HepG2 (cell line): ENCODE results near the gene RASA1. TPM values are rescaled to one million over a fixed set of nuclear protein-coding genes. Genes with fewer than 3 reads are reported as not detected.
A peak's percentile ranks its signal among the peaks of the same experiment; 100 is the strongest.

ENCODE experiments used
- CREM ChIP-seq, 2 experiments: sonication (generic) in 1 of 2; formaldehyde crosslinking in 1 of 2; IDR thresholded peaks; 2 replicates each; pipeline versions ENCODE4 v1.4.0 to v1.6.1; 2016 to 2020; ENCODE audit warnings: antibody characterized with exemption in 1 of 2, mild to moderate bottlenecking in 1 of 2, missing genetic modification reagents in 1 of 2
- ELF3 ChIP-seq: IDR thresholded peaks from 2 replicates; pipeline ENCODE4 v1.6.1; 2016; ENCODE audit warnings: missing genetic modification reagents, missing compliant biosample characterization
- FOSL1 ChIP-seq: sonication (generic); formaldehyde crosslinking; IDR thresholded peaks from 2 replicates; pipeline ENCODE4 v1.9.0; 2021; ENCODE audit warnings: missing genetic modification reagents, borderline replicate concordance
- IKZF4 ChIP-seq: sonication (generic); formaldehyde crosslinking; IDR thresholded peaks from 2 replicates; pipeline ENCODE4 v1.5.1; 2020; ENCODE audit warnings: borderline replicate concordance, mild to moderate bottlenecking, low read depth, missing genetic modification reagents; ENCODE audit errors: not compliant biosample characterization
- KLF13 ChIP-seq: sonication (generic); formaldehyde crosslinking; IDR thresholded peaks from 2 replicates; pipeline ENCODE4 v1.4.0; 2020; ENCODE audit warnings: mild to moderate bottlenecking, missing genetic modification reagents
- MXD3 ChIP-seq: IDR thresholded peaks from 2 replicates; pipeline ENCODE4 v1.6.1; 2016; ENCODE audit warnings: mild to moderate bottlenecking, missing biosample characterization, missing genetic modification reagents
- NFATC3 ChIP-seq: sonication (generic); formaldehyde crosslinking; IDR thresholded peaks from 2 replicates; pipeline ENCODE4 v1.5.1; 2020; ENCODE audit warnings: mild to moderate bottlenecking, missing genetic modification reagents
- NFRKB ChIP-seq: fragments of 450-650 bp; IDR thresholded peaks from 2 replicates; pipeline ENCODE4 v1.6.1; 2017
- ONECUT2 ChIP-seq: sonication (generic); formaldehyde crosslinking; IDR thresholded peaks from 2 replicates; pipeline ENCODE4 v1.4.0; 2020; ENCODE audit warnings: missing genetic modification reagents
- PRMT3 ChIP-seq: sonication (generic); formaldehyde crosslinking; IDR thresholded peaks from 2 replicates; pipeline ENCODE4 v1.8.1; 2022; ENCODE audit warnings: low read depth, mild to moderate bottlenecking, moderate library complexity, missing genetic modification reagents, borderline replicate concordance
- SALL2 ChIP-seq: sonication (generic); formaldehyde crosslinking; IDR thresholded peaks from 2 replicates; pipeline ENCODE4 v1.8.1; 2023; ENCODE audit warnings: mild to moderate bottlenecking, missing genetic modification reagents, inconsistent platforms
- SMC3 ChIP-seq: IDR thresholded peaks from 2 replicates; pipeline ENCODE4 v1.6.1; 2011; ENCODE audit warnings: low read length, improper control_type of control experiment
- SOX5 ChIP-seq: IDR thresholded peaks from 2 replicates; pipeline ENCODE4 v1.6.1; 2016; ENCODE audit warnings: borderline replicate concordance
- TOPORS ChIP-seq: sonication (generic); formaldehyde crosslinking; IDR thresholded peaks from 2 replicates; pipeline ENCODE4 v1.8.0; 2023; ENCODE audit warnings: mild to moderate bottlenecking, missing genetic modification reagents
- U2AF1 ChIP-seq: fragments of 200-400 bp; formaldehyde crosslinking; optimal IDR thresholded peaks from 2 replicates; pipeline ENCODE3; 2017; ENCODE audit warnings: mild to moderate bottlenecking, low read depth, low read length
- ZBTB10 ChIP-seq: sonication (generic); formaldehyde crosslinking; IDR thresholded peaks from 2 replicates; pipeline ENCODE4 v1.4.0; 2020; ENCODE audit warnings: missing genetic modification reagents, borderline replicate concordance
- ZBTB3 ChIP-seq: sonication (generic); formaldehyde crosslinking; IDR thresholded peaks from 2 replicates; pipeline ENCODE4 v1.4.0; 2020; ENCODE audit warnings: low read depth, mild to moderate bottlenecking, moderate library complexity, missing genetic modification reagents, borderline replicate concordance
- ZNF264 ChIP-seq: sonication (generic); formaldehyde crosslinking; IDR thresholded peaks from 2 replicates; pipeline ENCODE4 v1.4.0; 2020; ENCODE audit warnings: missing genetic modification reagents
- ZNF333 ChIP-seq: sonication (generic); formaldehyde crosslinking; IDR thresholded peaks from 2 replicates; pipeline ENCODE4 v1.4.0; 2020; ENCODE audit warnings: mild to moderate bottlenecking, missing genetic modification reagents, borderline replicate concordance
- ZNF34 ChIP-seq: sonication (generic); formaldehyde crosslinking; IDR thresholded peaks from 2 replicates; pipeline ENCODE4 v1.4.0; 2020; ENCODE audit warnings: mild to moderate bottlenecking, missing genetic modification reagents, borderline replicate concordance
- polyA plus RNA-seq, 8 experiments: library from polyadenylated mRNA; depleted of rRNA in 3 of 8; stranded (reverse) in 7 of 8; unstranded in 1 of 8; fragments of >200 nt; fragmentation: Illumina TruSeq in 4 of 8; extraction: Trizol in 4 of 8; gene quantifications; 2 replicates each; pipeline versions ENCODE4 v1.2.1 to v1.2.3, GENCODE V29; 2011 to 2016; ENCODE audit warnings: low read depth in 4 of 8, missing spikeins in 1 of 8, mixed read lengths in 1 of 8; ENCODE audit not compliant: insufficient read depth in 1 of 8
- total RNA-seq, 5 experiments: library from RNA; depleted of rRNA; stranded (reverse); fragments of >200 nt; fragmentation: Illumina TruSeq; extraction: Trizol; gene quantifications; 2 replicates each; pipeline ENCODE4 v1.2.3, GENCODE V29; 2016; ENCODE audit warnings: low read depth in 1 of 5
- TF ChIP-seq, protein P1 (sequence below): fragments of 450-650 bp; IDR thresholded peaks from 2 replicates; pipeline ENCODE4 v1.6.1; 2017
- TF ChIP-seq, protein P2 (sequence below): sonication (generic); formaldehyde crosslinking; IDR thresholded peaks from 2 replicates; pipeline ENCODE4 v1.4.0; 2020; ENCODE audit warnings: missing genetic modification reagents
- TF ChIP-seq, protein P3 (sequence below): sonication (generic); formaldehyde crosslinking; IDR thresholded peaks from 2 replicates; pipeline ENCODE4 v1.8.1; 2023; ENCODE audit warnings: mild to moderate bottlenecking, missing genetic modification reagents

RASA1 gene
- total and polyA plus RNA-seq, 2 of the 13 experiments (the other 11 are each of a cell fraction or from before 2014, with no cell fraction given): 19.5 to 20.5 TPM

- TF ChIP-seq CREM (IDR thresholded peaks at IDR 0.05) (no peak), CREM (CRISPR knock-in tag; IDR thresholded peaks at IDR 0.05) (no peak), PRMT3 (CRISPR knock-in tag) (no peak), MXD3 (CRISPR knock-in tag) (no peak), ZNF264 (CRISPR knock-in tag) (no peak), KLF13 (no peak), ONECUT2 (CRISPR knock-in tag) (no peak; the same call in 1 of the 2 replicates), ZNF34 (CRISPR knock-in tag) (no peak), SALL2 (CRISPR knock-in tag) (no peak), ELF3 (CRISPR knock-in tag) (no peak), ZBTB3 (no peak), NFATC3 (CRISPR knock-in tag) (no peak), FOSL1 (no peak), TOPORS (CRISPR knock-in tag) (peak; percentile 56; the same call in 1 of the 2 replicates), U2AF1 (peak; percentile 11), SMC3 (no peak), ZBTB10 (CRISPR knock-in tag) (no peak), IKZF4 (no peak), ZNF333 (CRISPR knock-in tag) (no peak), NFRKB (no peak), SOX5 (CRISPR knock-in tag) (no peak)
- TF ChIP-seq, protein P1, sequence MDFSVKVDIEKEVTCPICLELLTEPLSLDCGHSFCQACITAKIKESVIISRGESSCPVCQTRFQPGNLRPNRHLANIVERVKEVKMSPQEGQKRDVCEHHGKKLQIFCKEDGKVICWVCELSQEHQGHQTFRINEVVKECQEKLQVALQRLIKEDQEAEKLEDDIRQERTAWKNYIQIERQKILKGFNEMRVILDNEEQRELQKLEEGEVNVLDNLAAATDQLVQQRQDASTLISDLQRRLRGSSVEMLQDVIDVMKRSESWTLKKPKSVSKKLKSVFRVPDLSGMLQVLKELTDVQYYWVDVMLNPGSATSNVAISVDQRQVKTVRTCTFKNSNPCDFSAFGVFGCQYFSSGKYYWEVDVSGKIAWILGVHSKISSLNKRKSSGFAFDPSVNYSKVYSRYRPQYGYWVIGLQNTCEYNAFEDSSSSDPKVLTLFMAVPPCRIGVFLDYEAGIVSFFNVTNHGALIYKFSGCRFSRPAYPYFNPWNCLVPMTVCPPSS: no peak
- TF ChIP-seq, protein P2, sequence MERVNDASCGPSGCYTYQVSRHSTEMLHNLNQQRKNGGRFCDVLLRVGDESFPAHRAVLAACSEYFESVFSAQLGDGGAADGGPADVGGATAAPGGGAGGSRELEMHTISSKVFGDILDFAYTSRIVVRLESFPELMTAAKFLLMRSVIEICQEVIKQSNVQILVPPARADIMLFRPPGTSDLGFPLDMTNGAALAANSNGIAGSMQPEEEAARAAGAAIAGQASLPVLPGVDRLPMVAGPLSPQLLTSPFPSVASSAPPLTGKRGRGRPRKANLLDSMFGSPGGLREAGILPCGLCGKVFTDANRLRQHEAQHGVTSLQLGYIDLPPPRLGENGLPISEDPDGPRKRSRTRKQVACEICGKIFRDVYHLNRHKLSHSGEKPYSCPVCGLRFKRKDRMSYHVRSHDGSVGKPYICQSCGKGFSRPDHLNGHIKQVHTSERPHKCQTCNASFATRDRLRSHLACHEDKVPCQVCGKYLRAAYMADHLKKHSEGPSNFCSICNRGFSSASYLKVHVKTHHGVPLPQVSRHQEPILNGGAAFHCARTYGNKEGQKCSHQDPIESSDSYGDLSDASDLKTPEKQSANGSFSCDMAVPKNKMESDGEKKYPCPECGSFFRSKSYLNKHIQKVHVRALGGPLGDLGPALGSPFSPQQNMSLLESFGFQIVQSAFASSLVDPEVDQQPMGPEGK: peak; percentile 65; the same call in 1 of the 2 replicates
- TF ChIP-seq, protein P3, sequence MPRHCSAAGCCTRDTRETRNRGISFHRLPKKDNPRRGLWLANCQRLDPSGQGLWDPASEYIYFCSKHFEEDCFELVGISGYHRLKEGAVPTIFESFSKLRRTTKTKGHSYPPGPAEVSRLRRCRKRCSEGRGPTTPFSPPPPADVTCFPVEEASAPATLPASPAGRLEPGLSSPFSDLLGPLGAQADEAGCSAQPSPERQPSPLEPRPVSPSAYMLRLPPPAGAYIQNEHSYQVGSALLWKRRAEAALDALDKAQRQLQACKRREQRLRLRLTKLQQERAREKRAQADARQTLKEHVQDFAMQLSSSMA (CRISPR knock-in tag): peak; percentile 79; the same call in 1 of the 2 replicates
Measured at GRCh38 chr5:87268126-87268969, 665 bp downstream of the RASA1 start (continued).
